ENCODE data around the gene GPR142.

Gene GPR142

DNA sequence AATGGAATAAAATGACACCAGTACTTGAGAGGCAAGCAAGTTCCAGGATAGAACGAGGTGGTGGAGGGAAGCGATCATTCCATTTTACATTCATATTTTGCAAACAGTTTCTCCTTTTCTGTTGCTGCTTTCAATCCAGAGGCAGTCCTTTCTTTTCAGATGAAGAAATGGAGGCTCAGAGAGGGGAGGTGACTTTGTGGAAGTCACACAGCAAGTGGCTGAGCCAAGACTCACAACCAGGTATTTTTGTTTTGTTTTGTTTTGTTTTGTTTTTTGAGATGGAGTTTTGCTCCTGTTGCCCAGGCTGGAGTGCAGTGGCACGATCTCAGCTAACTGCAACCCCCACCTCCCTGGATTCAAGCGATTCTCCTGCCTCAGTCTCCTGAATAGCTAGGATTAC lies 29.3 kb downstream of the GPR142 start:
- no peak for TF ChIP-seq ARNTL (CRISPR knock-in tag; IDR thresholded peaks at IDR 0.05; ENCODE audit: borderline replicate concordance, low read depth)
- TF ChIP-seq ZNF565 (CRISPR knock-in tag; conservative IDR thresholded peaks at IDR 0.05; ENCODE audit: low read depth), result no peak
- no peak for TF ChIP-seq BACH2 (CRISPR knock-in tag; IDR thresholded peaks at IDR 0.05; ENCODE audit: borderline replicate concordance)
- TF ChIP-seq, protein P1, sequence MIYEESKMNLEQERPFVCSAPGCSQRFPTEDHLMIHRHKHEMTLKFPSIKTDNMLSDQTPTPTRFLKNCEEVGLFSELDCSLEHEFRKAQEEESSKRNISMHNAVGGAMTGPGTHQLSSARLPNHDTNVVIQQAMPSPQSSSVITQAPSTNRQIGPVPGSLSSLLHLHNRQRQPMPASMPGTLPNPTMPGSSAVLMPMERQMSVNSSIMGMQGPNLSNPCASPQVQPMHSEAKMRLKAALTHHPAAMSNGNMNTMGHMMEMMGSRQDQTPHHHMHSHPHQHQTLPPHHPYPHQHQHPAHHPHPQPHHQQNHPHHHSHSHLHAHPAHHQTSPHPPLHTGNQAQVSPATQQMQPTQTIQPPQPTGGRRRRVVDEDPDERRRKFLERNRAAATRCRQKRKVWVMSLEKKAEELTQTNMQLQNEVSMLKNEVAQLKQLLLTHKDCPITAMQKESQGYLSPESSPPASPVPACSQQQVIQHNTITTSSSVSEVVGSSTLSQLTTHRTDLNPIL (CRISPR knock-in tag; IDR thresholded peaks at IDR 0.05; ENCODE audit: low read depth), result no peak
- ATAC-seq, result no peak

DNA sequence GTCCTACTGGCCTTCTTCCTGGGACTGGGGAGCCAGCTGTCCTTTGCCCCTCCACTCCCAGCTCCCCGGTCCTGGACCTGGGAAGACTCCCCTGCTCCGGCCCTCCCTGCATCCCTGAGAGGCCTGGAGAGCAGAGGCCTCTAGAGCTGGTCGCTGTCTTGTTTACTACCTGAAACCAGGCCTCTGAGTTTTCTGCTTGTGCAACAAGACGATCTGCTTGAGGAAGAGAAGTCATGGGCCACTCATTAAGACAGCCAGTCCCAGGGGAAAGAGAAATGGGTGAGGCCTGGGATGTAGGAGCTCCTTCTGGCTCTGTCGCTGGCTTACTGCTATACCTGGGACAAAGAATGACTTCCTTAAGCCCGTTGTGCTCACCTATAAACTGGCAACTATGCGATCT lies 34.7 kb downstream of the GPR142 start:
- TF ChIP-seq ESRRG (CRISPR knock-in tag; IDR thresholded peaks at IDR 0.05) (no peak), ZNF8 (CRISPR knock-in tag; IDR thresholded peaks at IDR 0.05) (no peak)
- TF ChIP-seq, protein P2, sequence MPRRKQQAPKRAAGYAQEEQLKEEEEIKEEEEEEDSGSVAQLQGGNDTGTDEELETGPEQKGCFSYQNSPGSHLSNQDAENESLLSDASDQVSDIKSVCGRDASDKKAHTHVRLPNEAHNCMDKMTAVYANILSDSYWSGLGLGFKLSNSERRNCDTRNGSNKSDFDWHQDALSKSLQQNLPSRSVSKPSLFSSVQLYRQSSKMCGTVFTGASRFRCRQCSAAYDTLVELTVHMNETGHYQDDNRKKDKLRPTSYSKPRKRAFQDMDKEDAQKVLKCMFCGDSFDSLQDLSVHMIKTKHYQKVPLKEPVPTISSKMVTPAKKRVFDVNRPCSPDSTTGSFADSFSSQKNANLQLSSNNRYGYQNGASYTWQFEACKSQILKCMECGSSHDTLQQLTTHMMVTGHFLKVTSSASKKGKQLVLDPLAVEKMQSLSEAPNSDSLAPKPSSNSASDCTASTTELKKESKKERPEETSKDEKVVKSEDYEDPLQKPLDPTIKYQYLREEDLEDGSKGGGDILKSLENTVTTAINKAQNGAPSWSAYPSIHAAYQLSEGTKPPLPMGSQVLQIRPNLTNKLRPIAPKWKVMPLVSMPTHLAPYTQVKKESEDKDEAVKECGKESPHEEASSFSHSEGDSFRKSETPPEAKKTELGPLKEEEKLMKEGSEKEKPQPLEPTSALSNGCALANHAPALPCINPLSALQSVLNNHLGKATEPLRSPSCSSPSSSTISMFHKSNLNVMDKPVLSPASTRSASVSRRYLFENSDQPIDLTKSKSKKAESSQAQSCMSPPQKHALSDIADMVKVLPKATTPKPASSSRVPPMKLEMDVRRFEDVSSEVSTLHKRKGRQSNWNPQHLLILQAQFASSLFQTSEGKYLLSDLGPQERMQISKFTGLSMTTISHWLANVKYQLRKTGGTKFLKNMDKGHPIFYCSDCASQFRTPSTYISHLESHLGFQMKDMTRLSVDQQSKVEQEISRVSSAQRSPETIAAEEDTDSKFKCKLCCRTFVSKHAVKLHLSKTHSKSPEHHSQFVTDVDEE (CRISPR knock-in tag; IDR thresholded peaks at IDR 0.05), result no peak
- no peak for ATAC-seq

DNA sequence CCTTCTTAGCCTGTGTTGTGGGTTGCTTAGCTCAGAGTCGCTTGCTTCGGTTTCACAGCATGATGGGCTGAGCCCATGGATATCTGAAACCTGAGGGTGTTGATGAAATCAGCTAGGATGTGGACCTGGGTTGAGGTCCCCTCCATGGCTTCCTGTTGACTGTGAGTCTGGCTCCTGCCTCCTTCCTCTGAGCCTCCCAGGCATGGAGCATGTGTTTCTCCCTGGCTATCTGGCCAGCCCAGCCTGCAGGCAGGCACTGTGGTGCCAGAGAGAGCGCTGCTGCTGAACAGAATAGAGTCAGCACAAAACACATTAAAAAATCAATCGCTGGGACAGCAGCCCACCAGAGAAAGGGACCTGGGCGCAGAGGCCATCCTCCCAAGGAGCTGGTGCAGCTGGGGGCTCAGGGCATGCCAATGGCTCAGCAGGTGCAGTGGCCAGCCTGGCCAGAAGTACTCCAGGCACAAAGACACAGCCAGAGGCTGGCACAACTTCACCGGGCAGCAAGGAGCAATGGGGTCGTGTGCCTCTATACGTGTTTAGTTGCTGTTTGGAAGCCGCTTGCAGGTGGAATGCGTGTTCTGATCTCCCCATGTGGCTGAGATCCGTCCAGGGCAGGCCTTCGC lies 36.3 kb downstream of the GPR142 start:
- no peak; the same call in 2 of the 3 replicates for ATAC-seq
- TF ChIP-seq ESRRG (CRISPR knock-in tag; IDR thresholded peaks at IDR 0.05) (no peak), PPARA (CRISPR knock-in tag; IDR thresholded peaks at IDR 0.05; ENCODE audit: borderline replicate concordance) (no peak), TOX (CRISPR knock-in tag; IDR thresholded peaks at IDR 0.05; ENCODE audit: borderline replicate concordance) (no peak)

DNA sequence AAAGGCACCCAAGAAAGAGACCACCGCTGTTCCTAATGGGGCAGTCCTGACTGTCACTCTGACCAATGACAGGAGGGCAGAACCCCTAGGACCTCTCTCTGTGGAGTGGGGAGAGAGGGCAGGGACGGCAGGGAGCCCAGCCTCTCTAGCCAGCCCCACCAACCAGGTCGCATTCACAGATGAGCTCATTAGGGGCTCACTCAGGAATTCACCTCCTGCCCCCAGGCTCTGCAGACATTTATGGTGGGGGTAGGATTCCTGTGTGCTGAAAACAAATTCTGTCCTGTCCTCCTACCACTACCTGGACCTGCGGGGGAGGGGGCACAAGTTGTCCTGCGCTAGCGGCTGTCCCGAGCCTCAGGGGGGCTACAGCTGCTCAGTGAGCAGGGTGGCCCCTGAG lies 36.9 kb downstream of the GPR142 start:
- no peak for ATAC-seq
- TF ChIP-seq, protein P1 (CRISPR knock-in tag; IDR thresholded peaks at IDR 0.05; ENCODE audit: low read depth), result no peak
- no peak for TF ChIP-seq ZC3H10 (CRISPR knock-in tag; IDR thresholded peaks at IDR 0.05)
- no peak for TF ChIP-seq SNAI2 (CRISPR knock-in tag; IDR thresholded peaks at IDR 0.05)
- TF ChIP-seq PPARA (CRISPR knock-in tag; IDR thresholded peaks at IDR 0.05; ENCODE audit: borderline replicate concordance), result no peak
- TF ChIP-seq ISL1 (CRISPR knock-in tag; IDR thresholded peaks at IDR 0.05), result no peak
- no peak for TF ChIP-seq ZFP3 (CRISPR knock-in tag; IDR thresholded peaks at IDR 0.05)
- no peak for TF ChIP-seq ESRRG (CRISPR knock-in tag; IDR thresholded peaks at IDR 0.05)
- TF ChIP-seq, protein P3, sequence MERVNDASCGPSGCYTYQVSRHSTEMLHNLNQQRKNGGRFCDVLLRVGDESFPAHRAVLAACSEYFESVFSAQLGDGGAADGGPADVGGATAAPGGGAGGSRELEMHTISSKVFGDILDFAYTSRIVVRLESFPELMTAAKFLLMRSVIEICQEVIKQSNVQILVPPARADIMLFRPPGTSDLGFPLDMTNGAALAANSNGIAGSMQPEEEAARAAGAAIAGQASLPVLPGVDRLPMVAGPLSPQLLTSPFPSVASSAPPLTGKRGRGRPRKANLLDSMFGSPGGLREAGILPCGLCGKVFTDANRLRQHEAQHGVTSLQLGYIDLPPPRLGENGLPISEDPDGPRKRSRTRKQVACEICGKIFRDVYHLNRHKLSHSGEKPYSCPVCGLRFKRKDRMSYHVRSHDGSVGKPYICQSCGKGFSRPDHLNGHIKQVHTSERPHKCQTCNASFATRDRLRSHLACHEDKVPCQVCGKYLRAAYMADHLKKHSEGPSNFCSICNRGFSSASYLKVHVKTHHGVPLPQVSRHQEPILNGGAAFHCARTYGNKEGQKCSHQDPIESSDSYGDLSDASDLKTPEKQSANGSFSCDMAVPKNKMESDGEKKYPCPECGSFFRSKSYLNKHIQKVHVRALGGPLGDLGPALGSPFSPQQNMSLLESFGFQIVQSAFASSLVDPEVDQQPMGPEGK (CRISPR knock-in tag; IDR thresholded peaks at IDR 0.05; ENCODE audit: borderline replicate concordance), result no peak
- TF ChIP-seq TOX (CRISPR knock-in tag; IDR thresholded peaks at IDR 0.05; ENCODE audit: borderline replicate concordance), result no peak
- TF ChIP-seq CSDC2 (CRISPR knock-in tag; IDR thresholded peaks at IDR 0.05), result no peak
- TF ChIP-seq, protein P4, sequence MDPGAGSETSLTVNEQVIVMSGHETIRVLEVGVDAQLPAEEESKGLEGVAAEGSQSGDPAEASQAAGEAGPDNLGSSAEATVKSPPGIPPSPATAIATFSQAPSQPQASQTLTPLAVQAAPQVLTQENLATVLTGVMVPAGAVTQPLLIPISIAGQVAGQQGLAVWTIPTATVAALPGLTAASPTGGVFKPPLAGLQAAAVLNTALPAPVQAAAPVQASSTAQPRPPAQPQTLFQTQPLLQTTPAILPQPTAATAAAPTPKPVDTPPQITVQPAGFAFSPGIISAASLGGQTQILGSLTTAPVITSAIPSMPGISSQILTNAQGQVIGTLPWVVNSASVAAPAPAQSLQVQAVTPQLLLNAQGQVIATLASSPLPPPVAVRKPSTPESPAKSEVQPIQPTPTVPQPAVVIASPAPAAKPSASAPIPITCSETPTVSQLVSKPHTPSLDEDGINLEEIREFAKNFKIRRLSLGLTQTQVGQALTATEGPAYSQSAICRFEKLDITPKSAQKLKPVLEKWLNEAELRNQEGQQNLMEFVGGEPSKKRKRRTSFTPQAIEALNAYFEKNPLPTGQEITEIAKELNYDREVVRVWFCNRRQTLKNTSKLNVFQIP (CRISPR knock-in tag; IDR thresholded peaks at IDR 0.05; ENCODE audit: borderline replicate concordance, low read depth), result no peak
- no peak for TF ChIP-seq OSR1 (CRISPR knock-in tag; IDR thresholded peaks at IDR 0.05)
- TF ChIP-seq ZNF8 (CRISPR knock-in tag; IDR thresholded peaks at IDR 0.05), result no peak
- no peak for TF ChIP-seq TCF4 (CRISPR knock-in tag; IDR thresholded peaks at IDR 0.05; ENCODE audit: borderline replicate concordance)
